Nephron (organoid): ENCODE results near the gene ABCC4.

Experiments
- H3K27ac Mint-ChIP-seq, 3 experiments: 2 replicates each; pipeline ENCODE4 v1.8.0; 2020; ENCODE audit warnings: mixed read lengths in 3 of 3, mild to moderate bottlenecking in 2 of 3, moderate library complexity in 1 of 3
- H3K27me3 Mint-ChIP-seq: 2 replicates; pipeline ENCODE4 v1.8.0; 2021; ENCODE audit warnings: low read depth, mild to moderate bottlenecking, moderate library complexity, mixed read lengths
- H3K36me3 Mint-ChIP-seq: 2 replicates; pipeline ENCODE4 v1.8.0; 2020; ENCODE audit warnings: low read depth, mixed read lengths
- H3K4me1 Mint-ChIP-seq: 2 replicates; pipeline ENCODE4 v1.8.0; 2020; ENCODE audit warnings: mixed read lengths
- H3K4me3 Mint-ChIP-seq, 3 experiments: 2 replicates each; pipeline ENCODE4 v1.8.0; 2020; ENCODE audit warnings: mild to moderate bottlenecking in 3 of 3, mixed read lengths in 3 of 3, moderate library complexity in 2 of 3
- H3K9me3 Mint-ChIP-seq: 2 replicates; pipeline ENCODE4 v1.8.0; 2020; ENCODE audit warnings: mixed read lengths
- TF ChIP-seq, protein P1 (sequence below), 3 experiments: fragments of 200-600 bp; sonication (generic); IDR thresholded peaks; one replicate each; pipeline ENCODE4 v1.5.0; 2021; ENCODE audit warnings: antibody characterized with exemption in 3 of 3; ENCODE audit not compliant: unreplicated experiment in 3 of 3

ABCC4 gene

DNA sequence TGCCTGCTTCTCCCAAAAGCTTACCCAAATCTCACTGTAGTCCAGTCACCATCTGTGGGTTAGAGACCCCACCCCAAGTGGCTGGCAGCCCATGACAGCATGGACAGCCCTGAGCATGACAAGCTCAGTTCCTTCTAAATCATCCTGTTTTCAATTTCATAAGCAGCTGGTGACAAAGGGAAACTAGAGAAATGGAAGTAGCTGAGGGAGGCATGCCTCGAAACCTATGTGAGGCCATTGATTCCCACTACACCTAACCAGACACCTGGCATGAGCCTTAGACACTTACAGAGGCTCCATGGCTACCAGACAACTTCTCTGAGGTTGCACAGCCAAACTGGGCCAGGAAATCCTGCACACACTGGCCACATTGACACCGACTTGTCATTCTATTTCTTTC, 56.2 kb downstream of the ABCC4 start:
- H3K4me1 Mint-ChIP-seq = peaks cover 5% of the 10 kb centered on the region

DNA sequence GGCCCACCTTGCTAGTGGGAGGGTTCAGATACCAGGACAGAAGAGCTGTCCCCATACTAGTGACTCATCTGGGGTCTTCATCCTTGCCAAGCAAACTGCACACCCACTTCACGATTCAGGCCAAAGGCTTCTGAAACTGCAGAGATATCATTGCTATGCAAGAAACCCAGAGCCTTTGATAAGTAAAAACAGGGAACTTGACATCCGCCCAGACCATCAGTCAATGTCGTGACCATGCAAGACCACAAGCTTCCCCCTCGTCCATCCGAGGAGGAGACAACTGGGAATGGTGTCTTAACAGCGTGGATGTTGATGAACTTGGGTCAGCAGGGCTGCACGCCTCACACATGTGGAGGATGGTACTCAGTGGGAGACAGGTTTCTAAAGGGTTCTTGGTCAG, 58.0 kb downstream of the ABCC4 start:
- TF ChIP-seq, protein P1, sequence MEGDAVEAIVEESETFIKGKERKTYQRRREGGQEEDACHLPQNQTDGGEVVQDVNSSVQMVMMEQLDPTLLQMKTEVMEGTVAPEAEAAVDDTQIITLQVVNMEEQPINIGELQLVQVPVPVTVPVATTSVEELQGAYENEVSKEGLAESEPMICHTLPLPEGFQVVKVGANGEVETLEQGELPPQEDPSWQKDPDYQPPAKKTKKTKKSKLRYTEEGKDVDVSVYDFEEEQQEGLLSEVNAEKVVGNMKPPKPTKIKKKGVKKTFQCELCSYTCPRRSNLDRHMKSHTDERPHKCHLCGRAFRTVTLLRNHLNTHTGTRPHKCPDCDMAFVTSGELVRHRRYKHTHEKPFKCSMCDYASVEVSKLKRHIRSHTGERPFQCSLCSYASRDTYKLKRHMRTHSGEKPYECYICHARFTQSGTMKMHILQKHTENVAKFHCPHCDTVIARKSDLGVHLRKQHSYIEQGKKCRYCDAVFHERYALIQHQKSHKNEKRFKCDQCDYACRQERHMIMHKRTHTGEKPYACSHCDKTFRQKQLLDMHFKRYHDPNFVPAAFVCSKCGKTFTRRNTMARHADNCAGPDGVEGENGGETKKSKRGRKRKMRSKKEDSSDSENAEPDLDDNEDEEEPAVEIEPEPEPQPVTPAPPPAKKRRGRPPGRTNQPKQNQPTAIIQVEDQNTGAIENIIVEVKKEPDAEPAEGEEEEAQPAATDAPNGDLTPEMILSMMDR (IDR thresholded peaks at IDR 0.05; ENCODE audit: unreplicated experiment in 3 of 3) = no peak
- no peaks in the 10 kb centered on the region for H3K27me3 Mint-ChIP-seq
- no peak overlapping the region for H3K4me3 Mint-ChIP-seq
- peaks cover 9% of the 10 kb centered on the region for H3K36me3 Mint-ChIP-seq
- no peak overlapping the region for H3K27ac Mint-ChIP-seq
- H3K4me1 Mint-ChIP-seq = peaks cover 10% of the 10 kb centered on the region
- no peaks in the 10 kb centered on the region for H3K9me3 Mint-ChIP-seq

More for the DNA sequence above, 56.2 kb downstream of the ABCC4 start:
- H3K27ac Mint-ChIP-seq = no peak overlapping the region
- H3K9me3 Mint-ChIP-seq = no peaks in the 10 kb centered on the region
- TF ChIP-seq, protein P1 (IDR thresholded peaks at IDR 0.05; ENCODE audit: unreplicated experiment in 3 of 3) = no peak
- no peaks in the 10 kb centered on the region for H3K27me3 Mint-ChIP-seq
- peaks cover 9% of the 10 kb centered on the region for H3K36me3 Mint-ChIP-seq
- H3K4me3 Mint-ChIP-seq = no peak overlapping the region

DNA sequence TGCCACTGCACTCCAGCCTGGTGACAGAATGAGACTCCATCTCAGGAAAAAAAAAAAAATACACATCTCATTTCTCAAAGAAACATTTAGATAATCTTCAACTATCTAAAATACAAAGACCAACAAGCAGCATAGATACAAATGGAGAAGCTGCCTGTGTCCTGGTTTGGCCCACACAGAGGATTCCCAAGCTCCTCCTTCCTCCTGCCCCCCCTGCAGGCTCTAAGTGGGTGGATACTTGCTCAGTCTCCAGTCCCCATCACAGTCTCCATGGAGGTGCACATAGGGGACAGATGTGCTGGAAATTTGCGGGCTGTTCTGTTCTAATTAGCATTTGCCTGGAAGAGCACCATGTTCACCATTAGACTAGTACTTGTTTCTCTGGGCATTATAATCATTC, 59.9 kb downstream of the ABCC4 start:
- no peaks in the 10 kb centered on the region for H3K9me3 Mint-ChIP-seq
- no peak overlapping the region for H3K27ac Mint-ChIP-seq
- H3K4me3 Mint-ChIP-seq = no peak overlapping the region
- TF ChIP-seq, protein P1 (IDR thresholded peaks at IDR 0.05; ENCODE audit: unreplicated experiment in 3 of 3) = no peak
- H3K36me3 Mint-ChIP-seq = no peaks in the 10 kb centered on the region
- H3K27me3 Mint-ChIP-seq = peaks cover 4% of the 10 kb centered on the region
- H3K4me1 Mint-ChIP-seq = peaks cover 14% of the 10 kb centered on the region

DNA sequence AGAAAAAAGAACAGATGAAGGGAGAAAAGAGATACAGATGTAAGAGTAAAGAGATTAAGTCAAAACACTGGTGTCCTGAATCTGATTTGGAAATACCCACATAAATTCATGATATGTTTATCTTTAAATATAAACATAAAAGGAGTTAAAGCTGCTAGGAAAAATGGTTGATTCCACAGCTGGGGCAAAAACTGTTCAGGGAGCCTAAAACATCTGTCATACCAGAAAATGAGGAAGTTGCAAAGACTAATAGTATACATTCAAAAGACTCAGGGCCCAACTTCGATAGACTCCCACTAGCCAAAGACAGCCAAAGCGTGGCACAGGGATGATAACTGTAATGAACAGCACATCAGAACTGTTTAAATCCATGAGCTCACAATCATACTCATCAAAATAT, 62.0 kb downstream of the ABCC4 start:
- no peak overlapping the region for H3K4me3 Mint-ChIP-seq
- TF ChIP-seq, protein P1 (IDR thresholded peaks at IDR 0.05; ENCODE audit: unreplicated experiment in 3 of 3) = no peak

DNA sequence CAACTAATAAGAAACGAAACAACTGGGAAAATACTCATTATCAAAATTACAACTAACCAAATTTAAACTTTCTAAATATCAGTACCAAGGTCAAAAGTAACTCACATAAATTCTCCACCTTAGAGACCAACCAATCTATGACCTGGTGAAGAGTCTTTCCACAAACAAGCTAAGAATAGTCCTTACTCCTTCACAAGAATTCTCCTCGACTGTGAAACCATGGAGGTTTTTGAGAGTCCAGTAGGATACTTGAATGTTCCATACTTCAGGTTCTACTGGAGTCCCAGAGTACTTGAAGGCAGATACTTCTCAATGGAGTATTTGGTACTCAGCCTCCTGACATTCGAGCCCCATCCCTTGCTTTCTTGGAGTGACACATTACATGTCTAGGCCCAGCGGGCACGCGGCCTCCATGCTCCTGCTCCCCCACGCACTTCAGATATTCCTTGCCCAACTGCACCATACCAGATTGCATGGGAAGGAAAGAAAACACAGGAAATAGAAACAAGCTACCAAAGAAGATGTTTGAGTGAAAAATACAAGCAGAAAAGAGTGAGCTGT, 63.9 kb downstream of the ABCC4 start:
- Mint-ChIP-seq H3K4me1 (peaks cover 17% of the 10 kb centered on the region), H3K27me3 (peaks cover 4% of the 10 kb centered on the region), H3K4me3 (no peak overlapping the region), H3K36me3 (no peaks in the 10 kb centered on the region), H3K27ac (peak overlapping the region in 1 of 3 experiments; percentile 10), H3K9me3 (no peaks in the 10 kb centered on the region)
- TF ChIP-seq, protein P1 (IDR thresholded peaks at IDR 0.05; ENCODE audit: unreplicated experiment in 3 of 3) = no peak

More for the DNA sequence above, 62.0 kb downstream of the ABCC4 start:
- Mint-ChIP-seq H3K36me3 (no peaks in the 10 kb centered on the region), H3K4me1 (peaks cover 17% of the 10 kb centered on the region), H3K9me3 (no peaks in the 10 kb centered on the region), H3K27me3 (peaks cover 4% of the 10 kb centered on the region), H3K27ac (peak overlapping the region; percentile 37 to 83 (median 58))

DNA sequence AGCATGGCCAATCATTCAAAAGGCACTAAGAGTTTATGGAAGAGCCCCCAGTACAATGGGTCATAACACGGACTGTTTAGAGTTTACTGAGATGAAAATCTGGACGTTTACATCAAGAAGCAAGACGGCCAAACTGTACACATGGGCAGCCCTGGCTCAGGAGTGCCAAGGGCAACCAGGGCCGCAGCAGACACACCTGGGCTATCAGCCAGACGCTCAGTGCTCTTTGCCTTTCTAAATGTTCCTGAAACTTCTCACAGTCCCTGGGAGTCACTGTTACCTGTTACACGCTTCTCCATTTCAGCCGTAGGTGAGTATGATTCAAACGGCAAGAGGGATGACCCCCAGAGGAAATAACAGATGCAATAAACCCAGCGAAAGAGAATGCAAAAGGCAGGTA, 64.5 kb downstream of the ABCC4 start:
- Mint-ChIP-seq H3K9me3 (no peaks in the 10 kb centered on the region), H3K27ac (no peak overlapping the region), H3K27me3 (peaks cover 4% of the 10 kb centered on the region), H3K4me1 (peaks cover 15% of the 10 kb centered on the region), H3K4me3 (no peak overlapping the region), H3K36me3 (no peaks in the 10 kb centered on the region)
- TF ChIP-seq, protein P1 (IDR thresholded peaks at IDR 0.05; ENCODE audit: unreplicated experiment in 3 of 3) = no peak
